ENCODE measurements around the gene KDM3A.

The KDM3A gene

GRCh38 chr2:86439879-86440630, 1.1 kb upstream of the KDM3A start:
- TF ChIP-seq POLR2A (IDR thresholded peaks at IDR 0.05; ENCODE audit: low read depth, low read length) = no peak
- no peak for TF ChIP-seq TAF1 (IDR thresholded peaks at IDR 0.05; ENCODE audit: borderline replicate concordance, low read depth, low read length)
- TF ChIP-seq POLR2AphosphoS5 (IDR thresholded peaks at IDR 0.05; ENCODE audit: low read depth, low read length) = no peak
- FAIRE-seq (no peak), DNase-seq (ENCODE audit: insufficient read length) (no peak)

DNA sequence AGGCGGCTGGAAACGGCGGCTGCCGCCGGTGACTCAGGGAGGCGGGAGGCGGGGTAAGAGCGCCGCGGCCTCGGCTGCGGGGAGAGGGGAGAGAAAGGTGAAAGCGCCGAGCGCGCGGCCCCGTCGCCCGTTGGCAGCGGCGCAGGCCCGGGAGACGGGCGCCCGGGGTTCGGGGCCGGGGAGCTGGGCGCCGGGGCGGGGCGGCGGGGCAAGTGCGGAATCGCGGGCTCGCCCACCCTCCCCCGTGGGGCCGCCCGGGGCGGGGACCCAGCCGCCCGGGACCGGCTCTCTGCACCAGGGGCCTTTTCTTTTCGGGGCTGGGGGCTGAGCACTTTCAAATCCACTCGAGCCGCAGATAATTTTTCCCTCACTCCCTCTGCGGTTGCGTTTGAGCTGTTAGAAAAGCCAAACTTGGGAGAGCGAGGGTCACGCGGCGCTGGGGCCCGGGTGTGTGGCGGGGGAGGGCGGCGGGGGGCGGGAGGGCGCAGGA, 266 bp downstream of the KDM3A start:
- FAIRE-seq (no peak), DNase-seq (ENCODE audit: insufficient read length) (no peak)
- TF ChIP-seq POLR2A (IDR thresholded peaks at IDR 0.05; ENCODE audit: low read depth, low read length) = peak; percentile 92
- TF ChIP-seq TAF1 (IDR thresholded peaks at IDR 0.05; ENCODE audit: borderline replicate concordance, low read depth, low read length) = no peak
- TF ChIP-seq POLR2AphosphoS5 (IDR thresholded peaks at IDR 0.05; ENCODE audit: low read depth, low read length) = peak; percentile 67; the same call in 1 of the 2 replicates

DNA sequence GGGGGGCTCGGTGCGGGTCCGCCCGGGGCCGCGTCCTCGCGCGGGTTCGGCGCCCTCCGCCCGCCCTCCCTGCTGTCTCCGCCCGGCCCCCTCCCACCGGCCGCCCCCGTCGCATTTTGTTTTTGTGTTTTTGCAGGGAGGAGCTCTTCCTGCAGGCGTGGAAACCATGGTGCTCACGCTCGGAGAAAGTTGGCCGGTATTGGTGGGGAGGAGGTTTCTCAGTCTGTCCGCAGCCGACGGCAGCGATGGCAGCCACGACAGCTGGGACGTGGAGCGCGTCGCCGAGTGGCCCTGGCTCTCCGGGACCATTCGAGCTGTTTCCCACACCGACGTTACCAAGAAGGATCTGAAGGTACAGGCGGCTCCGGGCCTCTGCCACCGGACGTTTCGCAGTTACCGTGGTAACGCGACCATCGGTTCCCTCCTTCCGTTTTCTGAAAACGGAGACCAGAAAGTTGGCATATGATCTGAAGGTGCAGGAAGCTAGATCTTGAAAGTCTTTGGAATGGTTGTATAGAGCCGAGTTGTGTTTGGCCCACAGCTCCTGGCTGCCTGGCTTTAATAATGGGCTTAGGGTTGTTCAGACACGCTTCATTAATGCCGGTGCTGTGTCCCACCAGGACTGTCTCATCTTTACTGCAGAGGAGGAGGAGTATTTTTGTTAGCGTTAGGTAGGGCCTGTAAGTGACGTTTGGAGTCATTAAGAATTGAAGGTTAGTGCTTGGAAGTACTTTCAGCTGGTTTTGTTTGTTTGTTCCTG, 891 bp downstream of the KDM3A start:
- DNase-seq (ENCODE audit: insufficient read length) (peak; percentile 18), FAIRE-seq (peak; percentile 89)
- TF ChIP-seq POLR2A (IDR thresholded peaks at IDR 0.05; ENCODE audit: low read depth, low read length) = peak; percentile 42; the same call in 1 of the 2 replicates
- peak; percentile 54; the same call in 1 of the 2 replicates for TF ChIP-seq POLR2AphosphoS5 (IDR thresholded peaks at IDR 0.05; ENCODE audit: low read depth, low read length)
- TF ChIP-seq TAF1 (IDR thresholded peaks at IDR 0.05; ENCODE audit: borderline replicate concordance, low read depth, low read length) = no peak

DNA sequence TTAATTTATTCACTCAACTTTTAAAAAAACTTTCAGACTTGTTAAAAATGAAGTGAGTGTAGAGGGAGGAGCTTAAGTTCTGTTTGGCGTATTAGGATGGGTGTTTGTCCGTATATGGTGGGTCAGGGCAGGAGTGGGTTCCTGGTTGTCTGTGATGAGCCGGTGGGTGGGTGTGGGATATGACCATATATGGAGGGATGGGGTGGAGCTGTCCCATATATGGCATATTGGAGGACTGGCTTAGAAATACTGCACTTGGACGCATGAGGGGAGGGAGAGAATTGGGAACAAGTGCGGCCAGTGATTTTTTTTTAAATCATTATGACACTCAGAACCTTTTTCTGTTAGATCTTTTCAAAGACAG, 1.5 kb downstream of the KDM3A start:
- DNase-seq (ENCODE audit: insufficient read length) = peak; percentile 39
- FAIRE-seq = no peak

DNA sequence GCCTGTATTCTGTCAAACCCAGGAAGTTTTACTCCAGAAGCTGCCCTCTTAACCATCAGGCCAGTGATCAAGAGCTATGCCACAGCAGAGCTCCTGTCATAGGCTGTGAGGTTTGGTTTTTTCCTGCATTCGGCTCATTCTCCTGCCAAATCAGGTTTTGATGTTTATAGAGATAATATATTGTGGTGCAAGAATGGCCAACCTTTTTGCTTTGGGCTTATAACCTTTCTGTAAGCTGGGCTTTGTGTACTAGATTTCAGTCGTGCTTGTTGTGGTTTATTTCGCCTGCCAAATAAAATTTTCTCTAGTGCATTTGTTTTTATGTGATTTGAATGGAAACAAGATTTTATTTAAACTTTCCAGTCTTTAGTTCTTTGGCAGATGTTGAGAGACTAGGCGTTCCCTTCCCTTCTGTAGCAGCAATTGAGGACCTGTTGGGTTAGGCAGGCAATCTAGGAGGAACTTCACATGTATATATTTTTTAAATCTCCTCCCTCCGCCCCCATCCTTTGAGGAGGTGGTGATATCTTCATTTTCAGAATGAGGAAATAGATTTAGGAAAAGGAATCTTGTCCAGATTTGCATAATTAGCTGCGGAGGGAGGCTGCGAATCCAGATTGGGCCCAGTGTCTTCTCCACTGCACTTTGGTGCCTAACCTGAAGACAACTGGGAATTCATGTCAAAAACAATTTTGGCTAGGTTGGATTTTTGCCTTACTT, 2.6 kb downstream of the KDM3A start:
- FAIRE-seq = no peak
- no peak for TF ChIP-seq POLR2A (IDR thresholded peaks at IDR 0.05; ENCODE audit: low read depth, low read length)
- TF ChIP-seq TAF1 (IDR thresholded peaks at IDR 0.05; ENCODE audit: borderline replicate concordance, low read depth, low read length) = no peak
- TF ChIP-seq POLR2AphosphoS5 (IDR thresholded peaks at IDR 0.05; ENCODE audit: low read depth, low read length) = no peak
- DNase-seq (ENCODE audit: insufficient read length) = no peak

More for the DNA sequence above, 1.5 kb downstream of the KDM3A start:
- TF ChIP-seq POLR2A (IDR thresholded peaks at IDR 0.05; ENCODE audit: low read depth, low read length) (no peak), POLR2AphosphoS5 (IDR thresholded peaks at IDR 0.05; ENCODE audit: low read depth, low read length) (no peak), TAF1 (IDR thresholded peaks at IDR 0.05; ENCODE audit: borderline replicate concordance, low read depth, low read length) (no peak)

- TF ChIP-seq TAF1 (IDR thresholded peaks at IDR 0.05; ENCODE audit: borderline replicate concordance, low read depth, low read length) (no peak), POLR2A (IDR thresholded peaks at IDR 0.05; ENCODE audit: low read depth, low read length) (no peak), POLR2AphosphoS5 (IDR thresholded peaks at IDR 0.05; ENCODE audit: low read depth, low read length) (no peak)
- DNase-seq (ENCODE audit: insufficient read length) (no peak), FAIRE-seq (no peak)
Measured at GRCh38 chr2:86445436-86445835, 4.3 kb downstream of the KDM3A start.

DNA sequence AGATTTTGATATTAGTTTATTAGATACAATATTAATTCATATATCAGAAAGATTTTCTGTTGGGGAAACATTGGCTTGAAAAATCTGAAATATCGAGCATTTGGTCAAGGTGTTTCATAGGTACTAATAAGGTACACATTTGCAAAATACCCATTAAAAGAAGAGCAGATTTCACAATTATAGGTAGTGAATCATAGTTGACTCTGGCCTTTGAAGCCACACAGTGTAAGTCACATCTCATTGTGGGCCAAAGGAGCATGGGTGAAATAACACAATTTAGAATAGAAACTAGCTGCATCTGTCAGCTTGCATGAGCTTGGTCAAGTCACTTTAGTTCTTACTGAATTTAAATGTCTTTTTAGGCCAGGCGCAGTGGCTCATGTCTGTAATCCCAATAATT, 4.9 kb downstream of the KDM3A start:
- no peak for TF ChIP-seq POLR2A (IDR thresholded peaks at IDR 0.05; ENCODE audit: low read depth, low read length)
- no peak for TF ChIP-seq TAF1 (IDR thresholded peaks at IDR 0.05; ENCODE audit: borderline replicate concordance, low read depth, low read length)
- TF ChIP-seq POLR2AphosphoS5 (IDR thresholded peaks at IDR 0.05; ENCODE audit: low read depth, low read length) = no peak
- DNase-seq (ENCODE audit: insufficient read length) = no peak
- FAIRE-seq = no peak

DNA sequence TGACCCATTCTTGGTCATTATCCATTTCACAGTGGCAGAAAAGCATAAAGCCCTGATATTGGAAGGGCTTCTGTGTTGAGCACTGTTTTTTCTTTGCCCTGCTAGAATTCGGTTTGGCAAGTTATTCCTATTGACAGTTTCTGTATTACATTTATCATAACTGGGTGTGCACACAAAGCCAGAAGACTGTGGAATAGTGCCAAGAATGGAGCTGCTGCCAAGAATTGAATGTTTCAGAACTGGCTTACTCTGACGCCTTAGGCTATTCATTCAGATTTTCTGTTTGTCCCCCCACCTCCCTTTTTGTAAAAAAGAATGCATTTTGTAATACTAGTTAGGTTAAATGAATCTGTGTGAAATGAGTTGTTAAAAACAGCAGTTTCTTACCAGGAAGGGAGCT, 12.7 kb downstream of the KDM3A start:
- no peak for FAIRE-seq
- TF ChIP-seq TAF1 (IDR thresholded peaks at IDR 0.05; ENCODE audit: borderline replicate concordance, low read depth, low read length) (no peak), POLR2A (IDR thresholded peaks at IDR 0.05; ENCODE audit: low read depth, low read length) (no peak), POLR2AphosphoS5 (IDR thresholded peaks at IDR 0.05; ENCODE audit: low read depth, low read length) (no peak)
- no peak for DNase-seq (ENCODE audit: insufficient read length)

GRCh38 chr2:86454238-86454637, 13.1 kb downstream of the KDM3A start:
- DNase-seq (ENCODE audit: insufficient read length) (no peak), FAIRE-seq (no peak)
- TF ChIP-seq POLR2A (IDR thresholded peaks at IDR 0.05; ENCODE audit: low read depth, low read length) (no peak), TAF1 (IDR thresholded peaks at IDR 0.05; ENCODE audit: borderline replicate concordance, low read depth, low read length) (no peak), POLR2AphosphoS5 (IDR thresholded peaks at IDR 0.05; ENCODE audit: low read depth, low read length) (no peak)

- no peak for TF ChIP-seq POLR2AphosphoS5 (IDR thresholded peaks at IDR 0.05; ENCODE audit: low read depth, low read length)
- TF ChIP-seq POLR2A (IDR thresholded peaks at IDR 0.05; ENCODE audit: low read depth, low read length) = no peak
- TF ChIP-seq TAF1 (IDR thresholded peaks at IDR 0.05; ENCODE audit: borderline replicate concordance, low read depth, low read length) = no peak
- DNase-seq (ENCODE audit: insufficient read length) = no peak
- no peak for FAIRE-seq
Measured at GRCh38 chr2:86455181-86455580, 14.0 kb downstream of the KDM3A start.

Measured in GM12892 (cell line).